ENCODE measurements around the gene TTC22.

TTC22 gene

GRCh38 chr1:54808443-54809207 is 7.5 kb upstream of the TTC22 start:
- no peak for DNase-seq

- DNase-seq: no peak
Observed at GRCh38 chr1:54807756-54808155, 6.6 kb upstream of the TTC22 start.

- no peak for DNase-seq
Observed at GRCh38 chr1:54806931-54807611, 5.9 kb upstream of the TTC22 start.

GRCh38 chr1:54805981-54806381 is 4.9 kb upstream of the TTC22 start:
- DNase-seq: peak in 3 of 51 donors; percentile 9 to 39 (median 18)

- no peak for DNase-seq
Observed at GRCh38 chr1:54805466-54805865, 4.3 kb upstream of the TTC22 start.

- DNase-seq: no peak
Observed at GRCh38 chr1:54804471-54805132, 3.5 kb upstream of the TTC22 start.

GRCh38 chr1:54803761-54804470 is 2.8 kb upstream of the TTC22 start:
- no peak for DNase-seq

GRCh38 chr1:54800041-54800898 is 853 bp downstream of the TTC22 start:
- DNase-seq: peak in 1 of 51 donors; percentile 26

GRCh38 chr1:54798769-54799641 is 2.1 kb downstream of the TTC22 start:
- DNase-seq: no peak

- no peak for DNase-seq
Observed at GRCh38 chr1:54798206-54798605, 2.9 kb downstream of the TTC22 start.

GRCh38 chr1:54796902-54797301 is 4.2 kb downstream of the TTC22 start:
- DNase-seq: no peak

- no peak for DNase-seq
Observed at GRCh38 chr1:54795841-54796468, 5.2 kb downstream of the TTC22 start.

- DNase-seq: peak in 2 of 51 donors; percentile 16 to 24
Observed at GRCh38 chr1:54795356-54795665, 5.8 kb downstream of the TTC22 start.

- DNase-seq: no peak
Observed at GRCh38 chr1:54794451-54795355, 6.4 kb downstream of the TTC22 start.

GRCh38 chr1:54792686-54793282 is 8.3 kb downstream of the TTC22 start:
- DNase-seq: peak in 17 of 51 donors; percentile 11 to 56 (median 29)

- DNase-seq: no peak
Observed at GRCh38 chr1:54791880-54792522, 9.1 kb downstream of the TTC22 start.

- no peak for DNase-seq
Observed at GRCh38 chr1:54788459-54788858, 12.7 kb downstream of the TTC22 start.
